Measurements from ENCODE around the gene VCAN.

GRCh38 chr5:83450183-83450966, 21.2 kb upstream of the VCAN start:
- no peak for TF ChIP-seq POLR2A (IDR thresholded peaks at IDR 0.05)
- TF ChIP-seq, protein P1, sequence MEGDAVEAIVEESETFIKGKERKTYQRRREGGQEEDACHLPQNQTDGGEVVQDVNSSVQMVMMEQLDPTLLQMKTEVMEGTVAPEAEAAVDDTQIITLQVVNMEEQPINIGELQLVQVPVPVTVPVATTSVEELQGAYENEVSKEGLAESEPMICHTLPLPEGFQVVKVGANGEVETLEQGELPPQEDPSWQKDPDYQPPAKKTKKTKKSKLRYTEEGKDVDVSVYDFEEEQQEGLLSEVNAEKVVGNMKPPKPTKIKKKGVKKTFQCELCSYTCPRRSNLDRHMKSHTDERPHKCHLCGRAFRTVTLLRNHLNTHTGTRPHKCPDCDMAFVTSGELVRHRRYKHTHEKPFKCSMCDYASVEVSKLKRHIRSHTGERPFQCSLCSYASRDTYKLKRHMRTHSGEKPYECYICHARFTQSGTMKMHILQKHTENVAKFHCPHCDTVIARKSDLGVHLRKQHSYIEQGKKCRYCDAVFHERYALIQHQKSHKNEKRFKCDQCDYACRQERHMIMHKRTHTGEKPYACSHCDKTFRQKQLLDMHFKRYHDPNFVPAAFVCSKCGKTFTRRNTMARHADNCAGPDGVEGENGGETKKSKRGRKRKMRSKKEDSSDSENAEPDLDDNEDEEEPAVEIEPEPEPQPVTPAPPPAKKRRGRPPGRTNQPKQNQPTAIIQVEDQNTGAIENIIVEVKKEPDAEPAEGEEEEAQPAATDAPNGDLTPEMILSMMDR (IDR thresholded peaks at IDR 0.05), result no peak
- TF ChIP-seq POLR2AphosphoS5 (IDR thresholded peaks at IDR 0.05; ENCODE audit: insufficient read depth in 1 of 2, low read depth in 1 of 2), result peak in 1 of 2 donors; percentile 14
